ENCODE measurements around the gene ASF1A.

DNA sequence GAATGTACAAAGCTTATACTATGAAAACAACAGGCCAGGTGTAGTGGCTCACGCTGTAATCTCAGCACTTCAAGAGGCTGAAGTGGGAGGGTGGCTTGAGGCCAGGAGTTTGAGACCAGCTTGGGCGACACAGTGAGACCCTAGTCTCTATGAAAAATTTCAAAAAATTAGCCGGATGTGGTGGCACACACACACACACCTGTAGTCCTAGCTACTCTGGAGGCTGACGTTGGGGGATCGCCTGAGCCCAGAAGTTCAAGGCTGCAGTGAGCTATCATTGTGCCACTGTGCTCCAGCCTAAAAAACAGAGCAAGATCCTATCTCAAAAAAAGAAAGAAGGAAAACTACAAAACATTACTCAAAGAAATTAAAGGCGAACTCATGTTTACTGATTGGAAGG lies 7.3 kb upstream of the ASF1A start:
- TF ChIP-seq POLR2A (IDR thresholded peaks at IDR 0.05), result no peak
- TF ChIP-seq, protein P1, sequence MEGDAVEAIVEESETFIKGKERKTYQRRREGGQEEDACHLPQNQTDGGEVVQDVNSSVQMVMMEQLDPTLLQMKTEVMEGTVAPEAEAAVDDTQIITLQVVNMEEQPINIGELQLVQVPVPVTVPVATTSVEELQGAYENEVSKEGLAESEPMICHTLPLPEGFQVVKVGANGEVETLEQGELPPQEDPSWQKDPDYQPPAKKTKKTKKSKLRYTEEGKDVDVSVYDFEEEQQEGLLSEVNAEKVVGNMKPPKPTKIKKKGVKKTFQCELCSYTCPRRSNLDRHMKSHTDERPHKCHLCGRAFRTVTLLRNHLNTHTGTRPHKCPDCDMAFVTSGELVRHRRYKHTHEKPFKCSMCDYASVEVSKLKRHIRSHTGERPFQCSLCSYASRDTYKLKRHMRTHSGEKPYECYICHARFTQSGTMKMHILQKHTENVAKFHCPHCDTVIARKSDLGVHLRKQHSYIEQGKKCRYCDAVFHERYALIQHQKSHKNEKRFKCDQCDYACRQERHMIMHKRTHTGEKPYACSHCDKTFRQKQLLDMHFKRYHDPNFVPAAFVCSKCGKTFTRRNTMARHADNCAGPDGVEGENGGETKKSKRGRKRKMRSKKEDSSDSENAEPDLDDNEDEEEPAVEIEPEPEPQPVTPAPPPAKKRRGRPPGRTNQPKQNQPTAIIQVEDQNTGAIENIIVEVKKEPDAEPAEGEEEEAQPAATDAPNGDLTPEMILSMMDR (IDR thresholded peaks at IDR 0.05), result no peak
